Thyroid gland (tissue), 4 donors: ENCODE measurements around the gene PIP5K1A.
"Not testable (repeated sequence)": the region's sequence is repeated elsewhere in the genome, so short reads cannot be mapped to it uniquely, and the experiment has no call there.

ENCODE experiments used
- POLR2A ChIP-seq, 2 donors: fragments of 450-650 bp; IDR thresholded peaks; one replicate each; pipeline ENCODE4 v1.6.1; 2017; ENCODE audit warnings: antibody characterized with exemption in 2 of 2, mild to moderate bottlenecking in 2 of 2, moderate library complexity in 1 of 2
- TF ChIP-seq, protein P1 (sequence below), 6 experiments: fragments of 200-600 bp in 3 of 6; fragments of 450-650 bp in 3 of 6; sonication (generic) in 3 of 6; IDR thresholded peaks; one replicate each; pipeline ENCODE4 v1.5.1; 2016 to 2019; ENCODE audit warnings: antibody characterized with exemption in 6 of 6, mild to moderate bottlenecking in 2 of 6, inconsistent platforms in 1 of 6, moderate library complexity in 1 of 6

DNA sequence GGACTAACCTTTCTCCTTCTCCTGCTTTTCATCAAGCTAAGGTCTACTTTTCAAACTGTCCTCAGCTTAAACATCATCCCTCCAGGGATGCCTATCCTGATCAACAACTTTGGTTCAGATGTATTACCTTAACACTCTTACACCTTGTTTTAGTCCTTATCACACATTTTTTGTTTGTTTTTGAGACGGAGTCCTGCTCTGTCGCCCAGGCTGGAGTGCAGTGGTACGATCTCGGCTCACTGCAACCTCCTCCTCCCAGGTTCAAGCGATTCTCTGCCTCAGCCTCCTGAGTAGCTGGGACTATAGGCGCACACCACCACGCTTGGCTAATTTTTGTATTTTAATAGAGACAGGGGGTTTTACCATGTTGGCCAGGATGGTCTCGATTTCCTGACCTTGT, 9.7 kb upstream of the PIP5K1A start:
- TF ChIP-seq, protein P1, sequence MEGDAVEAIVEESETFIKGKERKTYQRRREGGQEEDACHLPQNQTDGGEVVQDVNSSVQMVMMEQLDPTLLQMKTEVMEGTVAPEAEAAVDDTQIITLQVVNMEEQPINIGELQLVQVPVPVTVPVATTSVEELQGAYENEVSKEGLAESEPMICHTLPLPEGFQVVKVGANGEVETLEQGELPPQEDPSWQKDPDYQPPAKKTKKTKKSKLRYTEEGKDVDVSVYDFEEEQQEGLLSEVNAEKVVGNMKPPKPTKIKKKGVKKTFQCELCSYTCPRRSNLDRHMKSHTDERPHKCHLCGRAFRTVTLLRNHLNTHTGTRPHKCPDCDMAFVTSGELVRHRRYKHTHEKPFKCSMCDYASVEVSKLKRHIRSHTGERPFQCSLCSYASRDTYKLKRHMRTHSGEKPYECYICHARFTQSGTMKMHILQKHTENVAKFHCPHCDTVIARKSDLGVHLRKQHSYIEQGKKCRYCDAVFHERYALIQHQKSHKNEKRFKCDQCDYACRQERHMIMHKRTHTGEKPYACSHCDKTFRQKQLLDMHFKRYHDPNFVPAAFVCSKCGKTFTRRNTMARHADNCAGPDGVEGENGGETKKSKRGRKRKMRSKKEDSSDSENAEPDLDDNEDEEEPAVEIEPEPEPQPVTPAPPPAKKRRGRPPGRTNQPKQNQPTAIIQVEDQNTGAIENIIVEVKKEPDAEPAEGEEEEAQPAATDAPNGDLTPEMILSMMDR (IDR thresholded peaks at IDR 0.05): not testable (repeated sequence)
- TF ChIP-seq POLR2A (IDR thresholded peaks at IDR 0.05): not testable (repeated sequence)
